Measurements from ENCODE around the gene SPEM3.

Gene SPEM3

DNA sequence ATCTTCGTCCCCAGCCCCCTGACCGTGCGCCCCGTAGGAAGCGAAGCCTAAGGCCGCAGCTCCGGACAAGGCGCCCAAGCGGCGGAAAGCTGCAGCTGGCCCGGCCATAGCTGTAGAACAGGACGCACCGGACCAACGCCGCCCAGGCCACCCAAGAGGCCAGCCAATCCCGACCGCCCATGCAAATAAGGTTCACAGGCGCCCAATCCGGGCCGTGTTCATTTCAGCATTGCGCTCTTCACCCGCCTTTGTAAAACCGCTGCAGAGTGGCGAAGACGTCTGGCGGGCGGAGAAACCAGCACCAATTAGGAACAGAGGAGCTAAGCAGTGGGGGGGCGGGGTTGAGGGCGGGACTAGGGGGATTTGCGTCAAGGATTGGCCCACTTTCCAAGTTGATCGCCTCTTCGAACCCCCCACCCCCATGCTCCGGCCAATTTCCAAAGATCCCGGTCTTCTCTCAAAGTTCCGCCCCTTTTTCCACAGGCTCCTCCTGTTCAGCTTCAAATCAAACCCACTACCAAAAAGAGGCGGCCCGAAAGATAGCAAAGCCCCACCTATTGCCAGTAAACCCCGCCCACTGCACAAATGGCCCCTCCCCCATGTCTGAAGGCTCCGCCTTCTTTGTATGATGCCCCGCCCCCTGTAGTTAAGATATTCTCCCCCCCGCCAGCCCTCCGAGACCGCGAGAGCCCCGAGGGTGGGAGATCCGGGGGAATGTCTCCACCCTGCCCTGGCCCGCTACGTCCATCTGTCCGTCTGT is 24.5 kb upstream of the SPEM3 start, which contains the start of gene TMEM256:
TSS of gene TMEM256 (minus strand) at position 121 of the 760 bp plus-strand sequence. CDS start at position 108, 13 bp downstream.
- DNase-seq (ENCODE audit: low read depth), result peak; percentile 91

DNA sequence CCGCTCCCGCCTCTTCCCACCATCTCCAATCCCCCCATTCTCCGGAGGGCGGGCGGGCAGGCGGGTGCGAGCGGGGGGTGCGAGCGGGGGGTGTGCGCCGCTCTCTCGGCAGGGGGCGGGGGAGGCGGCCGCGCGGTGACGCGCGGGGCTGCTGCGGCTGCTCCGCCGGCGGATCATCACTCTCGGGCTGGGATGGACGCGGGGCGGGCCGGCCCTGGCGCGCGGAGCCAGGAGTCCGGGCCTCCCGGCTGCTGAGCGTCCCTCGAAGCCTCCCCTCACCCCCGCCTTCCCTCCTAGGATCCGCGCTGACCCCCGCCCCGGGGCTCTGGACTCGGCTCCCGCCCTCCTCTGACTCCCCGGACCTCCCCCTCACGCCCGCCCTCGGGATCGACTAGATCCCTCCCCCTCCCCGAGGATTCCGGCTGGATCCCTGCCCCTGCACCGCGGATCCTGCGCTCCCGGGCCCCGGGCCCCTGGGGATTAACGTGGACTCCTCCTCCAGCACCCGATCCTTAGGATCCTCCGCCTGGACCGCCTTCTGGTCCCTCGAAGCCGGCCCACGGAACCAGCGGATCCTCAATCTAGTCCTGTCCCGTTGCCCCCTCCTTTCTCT is 23.8 kb upstream of the SPEM3 start:
- DNase-seq (ENCODE audit: low read depth), result peak; percentile 65

DNA sequence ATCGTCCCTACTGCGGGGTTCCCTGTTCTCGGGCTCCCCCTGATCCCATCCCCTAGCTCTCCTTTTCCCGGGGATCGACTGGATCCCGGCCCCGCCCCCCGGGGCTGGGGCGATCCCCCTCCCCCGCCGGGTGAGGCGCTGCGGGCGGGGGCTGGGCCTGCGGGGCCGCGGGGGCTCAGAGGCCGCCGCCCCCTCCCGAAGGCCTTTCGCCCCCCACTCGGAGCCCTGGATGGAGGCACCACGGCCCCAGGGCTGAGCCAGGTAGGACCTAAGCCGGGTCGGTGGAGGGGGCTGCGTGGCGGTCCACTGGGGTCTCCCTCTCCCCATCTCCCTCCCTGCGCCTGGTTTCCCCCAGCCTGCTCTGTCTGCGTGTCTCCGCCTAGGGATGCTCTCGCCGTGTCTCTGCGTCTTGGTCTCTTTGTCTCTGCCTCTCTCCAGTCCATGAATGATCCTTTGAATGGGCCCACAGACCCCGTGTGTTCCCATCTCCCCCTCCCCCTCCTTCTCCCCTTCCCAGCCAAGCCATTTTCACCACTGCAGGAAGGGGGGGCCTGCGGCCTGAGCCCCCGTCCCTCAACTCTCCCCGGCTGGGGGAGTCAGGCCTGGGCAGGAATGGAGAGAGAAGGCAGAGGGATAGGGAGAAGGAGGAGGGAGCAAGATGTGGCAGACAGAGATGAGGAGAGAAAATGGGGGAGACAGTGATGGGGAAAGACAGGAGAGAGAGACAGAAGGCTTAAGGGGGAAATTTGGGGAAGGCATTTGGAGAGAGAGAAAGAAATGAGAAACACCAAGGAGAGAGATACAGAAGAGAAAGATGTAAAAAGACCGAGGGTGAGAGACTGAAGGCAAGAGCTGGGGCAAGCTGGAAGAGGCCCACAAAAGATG is 23.1 kb upstream of the SPEM3 start:
- no peak for DNase-seq (ENCODE audit: low read depth)

DNA sequence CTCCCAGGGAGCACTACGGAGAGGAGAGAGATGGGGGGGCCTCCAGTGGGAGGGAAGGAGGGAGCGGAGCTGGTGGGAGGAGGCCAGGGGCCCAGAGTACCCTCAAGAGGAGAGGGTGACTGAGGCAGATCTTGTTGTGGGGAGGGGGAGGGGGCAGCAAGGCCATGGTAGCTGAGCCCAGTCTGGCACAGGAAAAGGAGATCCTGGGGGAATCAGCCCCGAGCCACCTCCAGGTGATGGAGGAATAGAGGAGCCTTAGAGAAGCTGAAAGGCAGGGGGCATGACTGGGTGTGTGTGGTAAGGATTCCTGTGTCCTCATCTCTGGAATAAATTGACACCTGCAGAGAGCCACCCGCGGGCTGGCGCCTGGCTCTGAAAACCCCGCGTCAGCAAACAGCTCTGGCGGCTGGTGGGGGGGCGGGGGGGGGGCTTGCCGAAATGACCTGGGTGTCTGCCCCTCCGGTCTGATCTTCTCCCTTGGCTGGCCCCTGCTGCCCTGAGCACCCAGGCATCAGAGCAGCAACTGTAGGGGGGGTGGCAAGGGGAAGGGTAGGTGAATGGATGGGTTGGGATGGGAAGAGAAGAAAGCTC is 22.3 kb upstream of the SPEM3 start:
- DNase-seq (ENCODE audit: low read depth), result no peak

DNA sequence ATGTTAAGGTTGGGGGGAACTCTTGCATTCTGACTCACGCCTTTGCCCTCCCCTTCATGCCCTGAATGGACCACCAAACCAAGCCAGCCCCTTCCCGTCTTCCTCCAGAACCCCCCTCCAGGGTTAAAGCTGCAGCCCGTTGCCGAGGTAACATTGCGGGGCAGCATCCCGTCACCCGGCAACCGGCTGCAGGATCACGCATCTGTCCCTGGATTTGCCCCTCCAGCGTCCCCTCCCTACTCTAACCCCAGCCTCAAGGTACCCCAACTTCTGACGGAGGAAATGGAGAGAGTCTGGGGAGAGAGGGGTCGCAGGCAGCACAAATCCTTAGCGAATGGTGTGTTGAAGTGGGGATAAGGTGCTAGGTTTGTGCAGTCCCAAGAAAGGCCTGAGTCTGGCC is 21.6 kb upstream of the SPEM3 start:
- DNase-seq (ENCODE audit: low read depth), result no peak

DNA sequence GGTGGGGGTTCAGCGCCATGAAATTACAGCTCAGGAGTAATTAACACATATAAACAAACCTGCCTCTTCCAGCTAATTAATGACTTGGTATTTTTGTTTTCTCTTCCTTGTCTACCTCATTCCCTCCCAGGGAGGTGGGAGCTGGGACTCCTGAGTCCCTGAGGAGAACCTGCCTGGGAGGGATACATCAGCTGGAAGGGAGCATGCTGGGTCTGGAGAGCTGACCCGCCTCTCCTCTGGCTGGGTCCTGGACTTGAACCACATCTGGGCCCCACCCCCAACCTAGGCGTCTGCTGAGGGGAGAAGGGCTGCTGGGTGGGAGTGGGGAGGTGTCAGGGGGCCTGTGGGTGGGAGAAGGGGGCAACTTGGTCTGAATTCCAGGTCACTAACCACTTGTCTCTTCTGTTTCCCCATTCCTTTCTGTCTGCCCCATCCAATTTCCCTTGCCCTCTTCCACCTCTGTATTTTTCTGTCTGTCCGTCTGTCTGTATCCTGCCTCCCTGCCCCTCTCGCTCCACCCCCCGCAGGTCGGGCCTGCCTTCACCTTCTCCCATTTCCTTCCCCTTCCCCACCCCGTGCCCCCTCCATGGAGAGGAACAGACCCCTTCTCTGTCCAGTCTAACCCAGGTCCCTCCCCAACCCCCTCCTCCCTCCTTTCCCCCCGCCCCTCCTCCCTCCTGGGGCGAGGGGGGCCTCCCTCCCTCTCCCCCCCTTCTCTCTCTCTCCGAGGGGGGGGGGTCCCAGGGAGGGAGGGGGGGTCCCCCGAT is 21.0 kb upstream of the SPEM3 start, which contains the start of gene NLGN2:
TSS of gene NLGN2 (plus strand) at position 361 of the 767 bp plus-strand sequence. CDS start 411 bp downstream, outside the sequence.
- no peak for DNase-seq (ENCODE audit: low read depth)

DNA sequence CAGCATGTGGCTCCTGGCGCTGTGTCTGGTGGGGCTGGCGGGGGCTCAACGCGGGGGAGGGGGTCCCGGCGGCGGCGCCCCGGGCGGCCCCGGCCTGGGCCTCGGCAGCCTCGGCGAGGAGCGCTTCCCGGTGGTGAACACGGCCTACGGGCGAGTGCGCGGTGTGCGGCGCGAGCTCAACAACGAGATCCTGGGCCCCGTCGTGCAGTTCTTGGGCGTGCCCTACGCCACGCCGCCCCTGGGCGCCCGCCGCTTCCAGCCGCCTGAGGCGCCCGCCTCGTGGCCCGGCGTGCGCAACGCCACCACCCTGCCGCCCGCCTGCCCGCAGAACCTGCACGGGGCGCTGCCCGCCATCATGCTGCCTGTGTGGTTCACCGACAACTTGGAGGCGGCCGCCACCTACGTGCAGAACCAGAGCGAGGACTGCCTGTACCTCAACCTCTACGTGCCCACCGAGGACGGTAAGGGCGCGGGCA is 20.4 kb upstream of the SPEM3 start:
- no peak for DNase-seq (ENCODE audit: low read depth)

DNA sequence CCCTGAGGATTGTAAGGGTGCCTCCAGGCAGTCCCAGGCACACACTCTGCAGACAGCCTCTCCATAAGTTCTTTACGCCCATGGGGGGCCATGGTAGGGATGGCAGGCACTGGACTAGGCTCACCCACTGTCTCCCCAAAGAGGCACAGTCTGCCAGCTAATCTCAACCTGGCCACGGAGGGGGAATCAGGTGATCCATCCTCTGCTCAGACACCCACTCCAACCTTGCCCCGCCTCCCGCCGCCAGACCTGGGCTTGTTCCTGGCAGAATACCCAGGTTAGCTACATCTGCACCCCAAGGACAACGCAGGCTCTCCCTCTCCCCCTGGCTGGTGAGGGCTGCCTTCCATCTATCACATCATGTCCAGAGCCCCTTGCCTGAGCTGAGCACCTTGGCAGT is 19.8 kb upstream of the SPEM3 start:
- no peak for DNase-seq (ENCODE audit: low read depth)

DNA sequence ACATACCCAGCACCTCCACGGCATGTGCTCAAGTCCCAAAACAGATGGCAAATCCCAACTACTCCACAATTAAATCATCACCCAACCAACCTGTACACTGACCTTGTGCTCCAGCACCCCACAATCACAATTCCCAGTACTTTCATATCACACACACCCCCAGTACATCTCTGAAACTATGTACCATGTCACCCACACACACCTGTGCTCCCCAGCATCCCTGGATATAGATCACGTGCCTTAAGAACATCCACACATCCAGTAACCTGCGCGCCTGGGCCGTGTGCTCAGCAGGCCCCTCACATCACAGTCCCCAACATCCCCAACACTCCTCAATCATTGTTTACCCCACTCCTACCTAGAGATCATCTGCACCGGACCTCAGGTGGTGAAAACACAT is 18.9 kb upstream of the SPEM3 start:
- DNase-seq (ENCODE audit: low read depth), result no peak

DNA sequence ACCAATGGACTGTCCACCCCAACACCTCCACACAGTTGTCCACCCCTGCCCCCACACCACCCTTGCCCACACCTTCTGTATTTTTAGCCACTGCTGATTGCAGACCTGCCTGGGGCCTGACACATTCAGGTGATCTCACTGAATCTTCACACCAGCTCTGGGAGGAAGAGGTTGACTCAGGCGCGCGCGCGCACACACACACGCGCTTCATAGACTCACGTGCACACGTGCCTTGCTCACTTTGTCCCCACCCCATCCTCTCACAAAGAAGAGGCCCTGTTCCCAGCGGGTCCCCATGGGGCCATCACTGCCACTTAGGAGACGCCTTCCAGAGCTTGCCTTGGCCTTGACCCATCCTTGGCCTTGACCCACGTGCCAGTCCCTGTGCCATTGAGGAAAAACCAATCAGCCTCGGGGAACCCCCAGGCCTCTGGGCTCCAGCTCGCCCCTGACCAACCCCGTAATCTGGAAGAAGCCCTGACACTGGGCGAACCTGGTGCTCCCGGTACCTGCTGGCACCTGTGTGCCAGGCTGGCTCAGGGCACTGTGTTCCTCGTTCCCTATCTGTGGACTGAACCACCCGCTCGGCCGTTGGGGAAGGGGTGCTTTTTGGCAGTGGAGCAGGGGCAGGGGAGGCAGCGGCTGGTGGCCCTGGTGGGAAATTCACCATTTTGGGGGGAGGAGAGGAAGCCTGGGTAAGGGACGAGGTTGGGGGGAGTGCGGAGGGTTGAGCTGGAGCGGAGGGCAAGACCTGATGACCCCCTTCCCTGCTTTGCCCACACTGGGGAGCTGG is 17.8 kb upstream of the SPEM3 start:
- no peak for DNase-seq (ENCODE audit: low read depth)

DNA sequence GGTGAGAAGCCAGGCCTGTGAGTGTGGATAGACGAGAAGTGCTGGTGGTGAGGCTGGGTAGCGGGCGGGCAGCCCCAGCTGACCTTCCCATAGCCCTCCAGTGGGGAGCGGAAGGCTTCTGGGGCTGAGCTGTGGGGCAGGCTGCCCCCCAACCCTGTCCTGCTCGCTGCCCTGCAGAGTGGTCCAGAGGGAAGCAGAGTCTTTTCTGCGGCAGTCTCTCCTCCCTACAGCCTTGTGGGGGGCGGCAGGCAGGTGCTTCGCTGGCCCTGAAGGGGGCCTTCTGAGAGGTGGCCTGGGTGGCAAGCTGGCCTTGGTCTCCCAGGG is 17.3 kb upstream of the SPEM3 start:
- DNase-seq (ENCODE audit: low read depth), result no peak

DNA sequence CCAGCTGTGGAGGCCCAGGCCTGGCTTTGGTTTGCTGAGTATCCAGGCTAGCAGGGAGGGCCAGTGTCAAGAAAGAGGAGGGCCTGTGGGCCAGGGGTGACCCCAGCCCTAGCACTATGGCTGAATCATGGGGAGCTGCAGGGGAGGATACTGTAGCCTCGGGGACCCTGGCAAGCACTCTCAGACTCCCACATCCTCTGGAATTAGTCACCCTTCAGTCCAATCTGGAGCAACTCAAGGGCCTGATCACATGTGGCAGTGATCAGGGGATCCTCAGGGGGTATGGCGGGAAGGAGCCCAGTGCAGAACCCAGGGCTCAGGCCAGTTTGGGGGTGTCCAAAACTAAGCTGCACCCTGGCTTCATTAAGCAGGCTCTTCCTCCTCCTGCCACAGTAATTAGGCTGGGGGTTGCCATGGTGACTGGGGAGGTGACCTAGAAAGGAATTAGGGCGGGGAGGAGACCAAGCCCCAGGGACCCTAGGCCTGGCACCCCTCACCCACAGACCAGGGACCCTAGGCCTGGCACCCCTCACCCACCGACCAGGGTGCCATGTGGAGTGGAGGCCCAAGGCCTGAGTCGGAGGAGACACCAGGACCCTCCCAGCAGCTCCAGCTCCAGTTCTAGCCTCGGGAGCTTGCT is 15.2 kb upstream of the SPEM3 start:
- no peak for DNase-seq (ENCODE audit: low read depth)

DNA sequence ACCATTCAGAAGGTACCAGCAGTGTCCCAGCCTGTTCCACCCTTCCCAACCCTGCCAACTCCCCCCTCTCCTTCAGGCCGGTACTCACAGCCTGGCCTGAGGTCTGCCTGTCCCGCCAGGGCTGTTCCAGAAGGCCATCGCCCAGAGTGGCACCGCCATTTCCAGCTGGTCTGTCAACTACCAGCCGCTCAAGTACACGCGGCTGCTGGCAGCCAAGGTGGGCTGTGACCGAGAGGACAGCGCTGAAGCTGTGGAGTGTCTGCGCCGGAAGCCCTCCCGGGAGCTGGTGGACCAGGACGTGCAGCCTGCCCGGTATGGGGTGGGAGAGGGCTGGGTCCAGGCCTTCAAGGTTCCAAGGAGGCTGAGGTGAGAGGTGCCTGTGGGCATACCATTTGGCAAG is 13.8 kb upstream of the SPEM3 start:
- no peak for DNase-seq (ENCODE audit: low read depth)

DNA sequence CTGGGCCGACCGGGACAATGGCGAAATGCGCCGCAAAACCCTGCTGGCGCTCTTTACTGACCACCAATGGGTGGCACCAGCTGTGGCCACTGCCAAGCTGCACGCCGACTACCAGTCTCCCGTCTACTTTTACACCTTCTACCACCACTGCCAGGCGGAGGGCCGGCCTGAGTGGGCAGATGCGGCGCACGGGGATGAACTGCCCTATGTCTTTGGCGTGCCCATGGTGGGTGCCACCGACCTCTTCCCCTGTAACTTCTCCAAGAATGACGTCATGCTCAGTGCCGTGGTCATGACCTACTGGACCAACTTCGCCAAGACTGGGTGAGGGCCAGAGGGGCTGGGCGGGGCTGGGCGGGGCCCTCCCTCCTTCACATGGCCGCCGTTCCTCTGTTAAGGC is 12.9 kb upstream of the SPEM3 start:
- DNase-seq (ENCODE audit: low read depth), result no peak

DNA sequence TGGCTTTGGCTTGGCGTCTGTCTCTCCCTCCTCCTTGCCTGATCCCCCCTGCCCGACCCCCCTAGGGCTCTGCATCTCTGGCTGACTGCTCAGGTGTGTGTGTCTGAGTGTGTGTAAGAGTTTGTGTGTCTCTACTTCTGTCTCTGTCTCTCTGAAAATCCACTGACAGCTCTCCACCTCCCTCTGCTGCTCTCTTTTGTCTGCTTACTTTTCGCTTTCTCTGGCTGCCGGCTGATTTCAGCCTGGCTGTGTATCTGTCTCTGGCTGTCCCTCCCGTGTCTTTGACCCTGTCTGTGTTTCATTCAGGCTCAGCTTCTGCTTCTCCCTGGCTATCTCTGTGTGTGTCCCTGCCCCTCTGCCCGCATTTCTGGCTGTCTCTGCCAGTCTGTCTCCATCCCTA is 12.3 kb upstream of the SPEM3 start:
- DNase-seq (ENCODE audit: low read depth), result no peak

DNA sequence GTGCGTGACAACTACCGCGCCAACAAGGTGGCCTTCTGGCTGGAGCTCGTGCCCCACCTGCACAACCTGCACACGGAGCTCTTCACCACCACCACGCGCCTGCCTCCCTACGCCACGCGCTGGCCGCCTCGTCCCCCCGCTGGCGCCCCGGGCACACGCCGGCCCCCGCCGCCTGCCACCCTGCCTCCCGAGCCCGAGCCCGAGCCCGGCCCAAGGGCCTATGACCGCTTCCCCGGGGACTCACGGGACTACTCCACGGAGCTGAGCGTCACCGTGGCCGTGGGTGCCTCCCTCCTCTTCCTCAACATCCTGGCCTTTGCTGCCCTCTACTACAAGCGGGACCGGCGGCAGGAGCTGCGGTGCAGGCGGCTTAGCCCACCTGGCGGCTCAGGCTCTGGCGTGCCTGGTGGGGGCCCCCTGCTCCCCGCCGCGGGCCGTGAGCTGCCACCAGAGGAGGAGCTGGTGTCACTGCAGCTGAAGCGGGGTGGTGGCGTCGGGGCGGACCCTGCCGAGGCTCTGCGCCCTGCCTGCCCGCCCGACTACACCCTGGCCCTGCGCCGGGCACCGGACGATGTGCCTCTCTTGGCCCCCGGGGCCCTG is 11.5 kb upstream of the SPEM3 start:
- DNase-seq (ENCODE audit: low read depth), result no peak

DNA sequence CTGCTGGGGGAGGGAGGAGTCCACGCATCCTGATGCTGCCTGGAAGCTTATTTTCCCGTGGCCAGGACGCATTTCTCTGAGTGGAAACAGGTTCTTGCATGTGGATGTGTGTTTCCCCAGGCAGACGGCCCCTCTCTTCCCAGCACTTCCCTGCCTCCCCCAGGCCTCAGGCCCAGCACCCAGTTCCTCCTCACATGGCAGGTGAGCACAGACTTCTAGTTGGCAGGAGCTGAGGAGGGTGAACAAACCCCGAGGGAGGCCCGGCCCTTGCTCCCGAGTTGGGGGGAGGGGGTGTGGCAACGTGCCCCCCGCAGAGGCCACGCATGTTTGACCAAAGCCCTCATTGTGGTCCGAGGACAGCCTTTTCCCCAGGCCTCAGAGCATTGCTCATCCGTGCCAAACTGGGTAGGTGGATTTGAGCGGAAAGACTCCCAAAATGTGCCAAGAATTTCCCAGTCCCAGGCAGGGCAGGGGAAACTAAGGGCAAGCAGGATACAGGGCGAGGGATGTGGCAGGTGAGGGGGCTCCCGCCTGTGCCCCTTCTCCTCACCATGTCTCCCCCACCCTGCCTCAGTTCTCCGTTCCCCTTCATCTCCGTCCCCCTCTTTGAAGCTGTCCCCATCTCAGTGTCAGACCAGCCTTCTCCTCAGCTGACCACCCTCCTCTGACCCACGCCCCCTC is 10.0 kb upstream of the SPEM3 start:
- no peak for DNase-seq (ENCODE audit: low read depth)

DNA sequence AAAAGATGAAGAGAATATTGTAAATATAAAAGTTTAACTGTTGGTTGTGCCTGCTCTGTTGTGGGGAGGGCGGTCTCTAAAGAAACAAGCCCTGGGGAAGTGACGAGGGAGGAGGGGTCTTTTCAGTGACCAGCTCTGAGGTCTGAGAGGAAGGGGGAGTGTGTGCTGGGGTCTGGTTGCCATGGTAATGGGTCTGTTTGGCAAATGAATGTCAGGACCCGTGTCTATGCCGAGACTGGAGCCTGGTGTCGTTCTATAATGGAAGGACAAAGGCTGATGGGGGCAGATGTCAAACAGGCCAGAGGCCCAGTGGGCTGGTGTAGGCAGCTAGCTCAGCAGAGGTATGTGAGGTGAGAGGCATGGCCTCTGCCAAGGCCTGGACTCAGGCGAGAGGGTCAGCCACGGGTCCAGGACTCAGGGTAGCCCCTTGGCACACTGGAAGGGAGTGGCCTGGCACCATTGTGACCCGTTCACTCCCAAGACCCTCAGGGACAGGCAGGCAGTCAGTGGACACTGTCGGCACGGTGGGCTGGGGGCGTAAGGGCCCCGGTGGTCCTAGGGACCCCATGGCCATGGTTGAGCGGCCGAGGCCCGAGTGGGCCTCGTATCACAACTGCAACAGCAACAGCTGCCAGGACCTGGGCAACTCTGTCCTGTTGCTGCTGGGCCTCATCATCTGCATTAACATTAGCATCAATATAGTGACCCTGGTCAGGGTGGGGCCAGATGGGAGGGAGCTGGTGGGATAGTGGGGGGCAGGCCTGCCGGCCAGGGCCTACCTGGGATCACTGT is 8.6 kb upstream of the SPEM3 start, which contains the start of gene SPEM1:
TSS of gene SPEM1 (plus strand) at position 506 of the 792 bp plus-strand sequence. CDS start at position 567, 61 bp downstream.
- no peak for DNase-seq (ENCODE audit: low read depth)
